PC-3 (cell line): ENCODE data around the gene ISL2. TPM values are rescaled to one million over a fixed set of nuclear protein-coding genes. Genes with fewer than 3 reads are reported as not detected.

Source experiments
- ATAC-seq: fragments of 200-7000 bp; cut with Tn5 transposase; 2 replicates; pipeline ENCODE4 v1.9.1; 2020; ENCODE audit warnings: mild to moderate bottlenecking, moderate library complexity
- BruUV-seq: library from RNA; stranded (reverse); fragments of 400-500 nt; replicated peaks from 2 replicates; lab custom pipeline; 2021; lab: Mats Ljungman, UMichigan
- CTCF ChIA-PET: fragments of 300-600 bp; sonication (Branson Sonifier 250); formaldehyde crosslinking; loops from one replicate; lab custom pipeline; 2022; ENCODE audit warnings: antibody characterized with exemption; lab: Charles Lee
- POLR2A ChIA-PET: fragments of 300-600 bp; sonication (Branson Sonifier 250); formaldehyde crosslinking; loops from one replicate; lab custom pipeline; 2022; ENCODE audit warnings: antibody characterized with exemption; ENCODE audit not compliant: unreplicated experiment; lab: Charles Lee
- DNase-seq: peaks from one replicate; pipeline ENCODE4 v3.0.0-alpha.2; 2015
- H2AFZ ChIP-seq: fragments of 300-600 bp; sonication (generic); 2 replicates; pipeline ENCODE4 v1.6.0; 2016; ENCODE audit warnings: antibody characterized with exemption, low read length
- H3F3A ChIP-seq: fragments of 300-600 bp; sonication (generic); one replicate; pipeline ENCODE4 v1.6.0; 2017; ENCODE audit warnings: antibody characterized with exemption, low read length, control low read depth, mild to moderate bottlenecking; ENCODE audit not compliant: unreplicated experiment
- H3K27ac ChIP-seq: fragments of 300-600 bp; sonication (generic); 2 replicates; pipeline ENCODE4 v1.5.1; 2016; ENCODE audit warnings: mild to moderate bottlenecking, low read length
- H3K27me3 ChIP-seq: fragments of 300-600 bp; sonication (generic); 2 replicates; pipeline ENCODE4 v1.6.1; 2016; ENCODE audit warnings: low read length, mixed read lengths
- H3K36me3 ChIP-seq: fragments of 300-600 bp; sonication (generic); 2 replicates; pipeline ENCODE4 v1.6.1; 2016; ENCODE audit warnings: low read depth, mixed run types, low read length, mixed read lengths
- H3K4me1 ChIP-seq: fragments of 300-600 bp; sonication (generic); 2 replicates; pipeline ENCODE4 v1.5.1; 2016; ENCODE audit warnings: low read length; ENCODE audit not compliant: insufficient read depth
- H3K4me2 ChIP-seq: fragments of 300-600 bp; sonication (generic); 2 replicates; pipeline ENCODE4 v1.6.0; 2016; ENCODE audit warnings: low read length
- H3K4me3 ChIP-seq: fragments of 300-600 bp; sonication (generic); 2 replicates; pipeline ENCODE4 v1.5.1; 2016; ENCODE audit warnings: mild to moderate bottlenecking, low read length, mixed read lengths
- H3K79me2 ChIP-seq: fragments of 300-600 bp; sonication (generic); 2 replicates; pipeline ENCODE4 v1.6.1; 2017; ENCODE audit warnings: low read length, mixed read lengths
- H3K9ac ChIP-seq: fragments of 300-600 bp; sonication (generic); 2 replicates; pipeline ENCODE4 v1.6.0; 2016; ENCODE audit warnings: mild to moderate bottlenecking, low read length
- H3K9me2 ChIP-seq: fragments of 300-600 bp; sonication (generic); replicated peaks from 2 replicates; pipeline ENCODE4 v1.6.1; 2016; ENCODE audit warnings: mixed run types, low read length, mixed read lengths
- H3K9me3 ChIP-seq: fragments of 300-600 bp; sonication (generic); 2 replicates; pipeline ENCODE4 v1.6.1; 2016; ENCODE audit warnings: low read length, mixed read lengths
- H4K20me1 ChIP-seq: fragments of 300-600 bp; sonication (generic); 2 replicates; pipeline ENCODE4 v1.6.1; 2016; ENCODE audit warnings: low read length, mixed read lengths
- EZH2 ChIP-seq: fragments of 300-600 bp; sonication (generic); IDR thresholded peaks from one replicate; pipeline ENCODE4 v1.6.1; 2017; ENCODE audit warnings: antibody characterized with exemption, mild to moderate bottlenecking, low read length; ENCODE audit not compliant: unreplicated experiment
- EZH2phosphoT487 ChIP-seq: fragments of 300-600 bp; sonication (generic); IDR thresholded peaks from 2 replicates; pipeline ENCODE4 v1.6.1; 2018; ENCODE audit warnings: mild to moderate bottlenecking, antibody characterized with exemption, low read length, borderline replicate concordance
- intact Hi-C: fragments of 100-400 bp; cut with micrococcal nuclease; formaldehyde crosslinking; loops from 2 replicates; pipeline ENCODE4 v1.9.0; 2023
- total RNA-seq: library from RNA; depleted of rRNA; stranded (reverse); fragments of >200 nt; gene quantifications from 2 replicates; pipeline ENCODE4 v1.2.3, GENCODE V29; 2014
- TF ChIP-seq, protein P1 (sequence below): fragments of 300-600 bp; sonication (generic); conservative IDR thresholded peaks from 2 replicates; pipeline ENCODE4 v1.5.1; 2017; ENCODE audit warnings: antibody characterized with exemption, low read depth, mild to moderate bottlenecking, low read length

The ISL2 gene
- total RNA-seq, 1 experiment from 2014 or later: 3.6 TPM

DNA sequence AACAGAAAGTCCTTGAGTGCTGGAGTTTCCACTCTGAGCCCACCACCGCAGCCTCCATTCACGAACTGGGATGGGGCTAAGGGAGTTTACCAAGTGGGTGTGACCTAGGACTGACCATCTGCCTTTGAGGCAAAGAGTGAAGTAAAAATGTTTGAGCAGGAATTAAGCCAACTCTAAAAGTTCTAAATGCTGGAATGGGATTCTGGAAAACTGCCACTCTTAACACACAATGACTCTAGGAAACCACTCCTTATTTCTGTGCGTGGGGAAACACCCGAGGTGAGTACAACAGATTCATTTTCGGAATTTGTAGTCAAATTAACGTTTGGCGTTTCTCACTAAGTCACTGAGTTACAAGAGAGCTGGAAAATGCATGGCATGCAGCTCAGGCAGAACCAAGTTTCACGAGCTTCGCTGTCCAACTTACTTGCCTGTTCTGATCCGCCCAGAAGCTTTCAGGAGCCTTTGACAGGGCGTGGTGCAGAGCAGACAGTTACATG is 31.6 kb downstream of the ISL2 start:
- ATAC-seq (peak; percentile 70), DNase-seq (peak; percentile 14)
- no peaks in the 10 kb centered on the region for H3K79me2 ChIP-seq
- H4K20me1 ChIP-seq: no peaks in the 10 kb centered on the region
- H2AFZ ChIP-seq: no peak overlapping the region
- H3K36me3 ChIP-seq: no peaks in the 10 kb centered on the region
- H3K27ac ChIP-seq: no peak overlapping the region
- H3K27me3 ChIP-seq: no peaks in the 10 kb centered on the region
- intact Hi-C loops: loop anchor here (10.0 kb wide), 2 partner anchors 167 to 477 kb away; no protein-coding TSS in a partner anchor
- H3K9me2 ChIP-seq: no peaks in the 10 kb centered on the region
- TF ChIP-seq EZH2 (no peak), EZH2phosphoT487 (no peak)
- TF ChIP-seq, protein P1, sequence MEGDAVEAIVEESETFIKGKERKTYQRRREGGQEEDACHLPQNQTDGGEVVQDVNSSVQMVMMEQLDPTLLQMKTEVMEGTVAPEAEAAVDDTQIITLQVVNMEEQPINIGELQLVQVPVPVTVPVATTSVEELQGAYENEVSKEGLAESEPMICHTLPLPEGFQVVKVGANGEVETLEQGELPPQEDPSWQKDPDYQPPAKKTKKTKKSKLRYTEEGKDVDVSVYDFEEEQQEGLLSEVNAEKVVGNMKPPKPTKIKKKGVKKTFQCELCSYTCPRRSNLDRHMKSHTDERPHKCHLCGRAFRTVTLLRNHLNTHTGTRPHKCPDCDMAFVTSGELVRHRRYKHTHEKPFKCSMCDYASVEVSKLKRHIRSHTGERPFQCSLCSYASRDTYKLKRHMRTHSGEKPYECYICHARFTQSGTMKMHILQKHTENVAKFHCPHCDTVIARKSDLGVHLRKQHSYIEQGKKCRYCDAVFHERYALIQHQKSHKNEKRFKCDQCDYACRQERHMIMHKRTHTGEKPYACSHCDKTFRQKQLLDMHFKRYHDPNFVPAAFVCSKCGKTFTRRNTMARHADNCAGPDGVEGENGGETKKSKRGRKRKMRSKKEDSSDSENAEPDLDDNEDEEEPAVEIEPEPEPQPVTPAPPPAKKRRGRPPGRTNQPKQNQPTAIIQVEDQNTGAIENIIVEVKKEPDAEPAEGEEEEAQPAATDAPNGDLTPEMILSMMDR: no peak
- peak overlapping the region; percentile 33 for H3K4me2 ChIP-seq
- no TSS peak for BruUV-seq
- POLR2A ChIA-PET: no interaction called here
- H3F3A ChIP-seq: no peaks in the 10 kb centered on the region
- CTCF ChIA-PET: no interaction called here
- H3K9me3 ChIP-seq: no peaks in the 10 kb centered on the region
- H3K4me3 ChIP-seq: peak overlapping the region; percentile 2; the same call in 1 of the 2 replicates
- H3K4me1 ChIP-seq: peaks cover 10% of the 10 kb centered on the region
- H3K9ac ChIP-seq: no peak overlapping the region

DNA sequence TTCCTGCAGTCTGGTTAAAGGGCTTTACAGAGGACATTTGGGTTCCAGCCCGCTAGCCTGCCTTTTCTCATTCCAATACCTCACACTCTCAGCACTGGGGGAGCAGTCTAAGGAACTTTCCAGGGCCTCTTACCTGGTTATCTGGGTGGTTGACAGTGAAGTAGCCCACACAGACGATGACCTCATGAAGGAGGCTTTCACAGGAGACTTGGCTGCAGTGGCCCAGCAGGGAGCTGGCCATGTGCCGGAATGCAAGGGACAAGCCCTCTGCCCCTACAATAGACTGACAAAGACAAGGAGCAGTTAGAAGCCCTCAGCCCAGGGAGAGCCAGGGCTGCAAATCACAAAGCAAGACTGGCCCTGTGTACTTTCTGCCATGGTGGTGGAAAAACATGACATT is 39.5 kb downstream of the ISL2 start:
- H4K20me1 ChIP-seq: no peaks in the 10 kb centered on the region
- H3K9ac ChIP-seq: no peak overlapping the region
- H3K9me2 ChIP-seq: no peaks in the 10 kb centered on the region
- no peaks in the 10 kb centered on the region for H3K9me3 ChIP-seq
- no peak overlapping the region for H3K4me2 ChIP-seq
- H2AFZ ChIP-seq: no peak overlapping the region
- H3K27me3 ChIP-seq: no peaks in the 10 kb centered on the region
- DNase-seq (no peak), ATAC-seq (no peak)
- CTCF ChIA-PET: no interaction called here
- no peak overlapping the region for H3K27ac ChIP-seq
- BruUV-seq: no TSS peak
- intact Hi-C loops: no loop called here
- TF ChIP-seq, protein P1: no peak
- TF ChIP-seq EZH2phosphoT487 (no peak), EZH2 (no peak)
- no peaks in the 10 kb centered on the region for H3K36me3 ChIP-seq
- no peaks in the 10 kb centered on the region for H3F3A ChIP-seq
- no peaks in the 10 kb centered on the region; the same call in 1 of the 2 replicates for H3K4me1 ChIP-seq
- H3K79me2 ChIP-seq: no peaks in the 10 kb centered on the region
- H3K4me3 ChIP-seq: no peak overlapping the region
- POLR2A ChIA-PET: no interaction called here

DNA sequence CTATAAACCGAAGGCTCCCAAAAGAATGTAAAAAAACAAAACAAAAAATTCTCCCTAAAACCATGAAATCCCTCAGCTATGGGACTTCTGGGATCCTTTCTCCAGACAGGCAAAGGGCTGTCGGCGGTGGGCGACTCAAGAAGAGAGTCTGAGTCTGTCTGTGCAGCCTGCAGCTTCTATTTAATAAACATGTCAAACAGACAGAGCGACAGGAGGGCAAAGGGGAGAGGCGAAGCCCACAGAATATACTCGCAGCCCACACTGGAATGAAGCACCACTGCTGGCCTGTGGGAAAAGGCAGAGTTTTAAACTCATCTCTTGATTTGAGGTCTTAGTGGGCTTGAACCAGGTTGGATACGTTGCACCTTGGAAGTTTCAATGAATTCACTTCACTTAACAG is 40.2 kb downstream of the ISL2 start:
- TF ChIP-seq, protein P1: no peak
- TF ChIP-seq EZH2 (no peak), EZH2phosphoT487 (no peak)
- H4K20me1 ChIP-seq: no peaks in the 10 kb centered on the region
- no TSS peak for BruUV-seq
- POLR2A ChIA-PET: no interaction called here
- DNase-seq (no peak), ATAC-seq (no peak)
- no peaks in the 10 kb centered on the region for H3F3A ChIP-seq
- CTCF ChIA-PET: no interaction called here
- H3K9me3 ChIP-seq: no peaks in the 10 kb centered on the region
- no peaks in the 10 kb centered on the region for H3K9me2 ChIP-seq
- intact Hi-C loops: no loop called here
- no peak overlapping the region for H3K27ac ChIP-seq
- H3K4me1 ChIP-seq: no peaks in the 10 kb centered on the region; the same call in 1 of the 2 replicates
- no peaks in the 10 kb centered on the region for H3K36me3 ChIP-seq
- H3K27me3 ChIP-seq: no peaks in the 10 kb centered on the region
- H3K4me3 ChIP-seq: no peak overlapping the region
- no peaks in the 10 kb centered on the region for H3K79me2 ChIP-seq
- H3K4me2 ChIP-seq: no peak overlapping the region
- no peak overlapping the region for H3K9ac ChIP-seq
- no peak overlapping the region for H2AFZ ChIP-seq
